NB4 (cell line): ENCODE measurements around the gene SLC22A23.

ENCODE experiments used
- CTCF ChIP-seq: IDR thresholded peaks from one replicate; pipeline ENCODE4 v1.5.1; 2012; ENCODE audit warnings: low read depth, low read length
- POLR2A ChIP-seq: IDR thresholded peaks from 2 replicates; pipeline ENCODE4 v1.6.1; 2011; ENCODE audit warnings: mild to moderate bottlenecking; ENCODE audit not compliant: insufficient read length; ENCODE audit errors: extremely low read depth

GRCh38 chr6:3389390-3390167, 67.3 kb downstream of the SLC22A23 start:
- no peak for TF ChIP-seq CTCF
- no peak for TF ChIP-seq POLR2A
